Measurements from ENCODE around the gene COQ8A.

DNA sequence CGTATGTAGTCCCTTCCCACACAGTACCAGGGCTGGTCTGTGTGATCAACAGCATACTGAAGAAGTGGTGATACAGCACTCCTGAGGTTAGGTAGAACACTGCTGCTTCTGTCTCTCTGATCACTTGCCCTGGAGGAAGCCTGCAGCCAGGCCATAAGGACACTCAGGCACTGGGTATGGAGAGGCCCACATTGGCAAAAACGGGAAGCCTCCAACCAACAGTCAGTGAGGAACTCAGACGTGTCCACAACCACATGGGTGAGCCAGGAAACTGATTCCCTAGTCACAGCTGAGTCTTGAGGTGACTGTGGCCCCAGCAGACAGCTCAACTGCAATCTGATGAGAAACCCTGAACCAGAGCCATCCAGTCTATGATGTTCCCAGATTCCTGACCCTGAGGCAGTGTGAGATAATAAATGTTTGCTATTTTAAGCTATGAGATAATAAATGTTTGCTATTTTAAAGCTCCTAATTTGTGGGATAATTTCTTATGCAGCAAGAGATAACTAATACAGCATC, 62.5 kb downstream of the COQ8A start:
- TF ChIP-seq TAF1 (IDR thresholded peaks at IDR 0.05; ENCODE audit: low read depth, low read length) (no peak), PAX5 (IDR thresholded peaks at IDR 0.05; ENCODE audit: insufficient read depth, low read length, severe bottlenecking) (no peak), POLR2A (IDR thresholded peaks at IDR 0.05; ENCODE audit: low read depth, low read length) (no peak), POLR2AphosphoS5 (IDR thresholded peaks at IDR 0.05; ENCODE audit: low read depth, low read length) (no peak), SPI1 (IDR thresholded peaks at IDR 0.05; ENCODE audit: low read depth, low read length) (no peak), POU2F2 (IDR thresholded peaks at IDR 0.05; ENCODE audit: low read depth, low read length) (no peak)
